Fibroblast of upper back skin (primary cell): ENCODE data around the gene ZMYND19.
"Not testable (repeated sequence)": the region's sequence is repeated elsewhere in the genome, so short reads cannot be mapped to it uniquely, and the experiment has no call there.

Experiments
- DNase-seq: peaks from one replicate; pipeline ENCODE4 v3.0.0-alpha.2; 2013

The ZMYND19 gene

GRCh38 chr9:137613738-137614523 lies 23.6 kb upstream of the ZMYND19 start:
- no peak for DNase-seq

GRCh38 chr9:137613259-137613658 lies 22.9 kb upstream of the ZMYND19 start:
- DNase-seq = no peak

GRCh38 chr9:137612741-137613142 lies 22.4 kb upstream of the ZMYND19 start:
- no peak for DNase-seq

- peak; percentile 63 for DNase-seq
Measured at GRCh38 chr9:137611623-137612609, 21.6 kb upstream of the ZMYND19 start.

- DNase-seq = no peak
Measured at GRCh38 chr9:137610944-137611343, 20.6 kb upstream of the ZMYND19 start.

- DNase-seq = no peak
Measured at GRCh38 chr9:137607141-137607857, 17.0 kb upstream of the ZMYND19 start.

GRCh38 chr9:137606734-137607138 lies 16.4 kb upstream of the ZMYND19 start:
- no peak for DNase-seq

- no peak for DNase-seq
Measured at GRCh38 chr9:137606005-137606621, 15.8 kb upstream of the ZMYND19 start.

GRCh38 chr9:137605121-137606004 lies 15.1 kb upstream of the ZMYND19 start, which contains the start of gene ARRDC1:
Gene ARRDC1 (plus strand): TSS chr9:137605686. CDS start chr9:137605718, 32 bp downstream.
- DNase-seq = peak; percentile 83

- no peak for DNase-seq
Measured at GRCh38 chr9:137604345-137605086, 14.2 kb upstream of the ZMYND19 start.

GRCh38 chr9:137603879-137604278 lies 13.6 kb upstream of the ZMYND19 start:
- no peak for DNase-seq

- no peak for DNase-seq
Measured at GRCh38 chr9:137602661-137603060, 12.3 kb upstream of the ZMYND19 start.

- no peak for DNase-seq
Measured at GRCh38 chr9:137598943-137599342, 8.6 kb upstream of the ZMYND19 start.

- not testable (repeated sequence) for DNase-seq
Measured at GRCh38 chr9:137596577-137596976, 6.3 kb upstream of the ZMYND19 start.

- DNase-seq = no peak
Measured at GRCh38 chr9:137593176-137593575, 2.9 kb upstream of the ZMYND19 start.

- DNase-seq = no peak
Measured at GRCh38 chr9:137592767-137593166, 2.5 kb upstream of the ZMYND19 start.

- no peak for DNase-seq
Measured at GRCh38 chr9:137590123-137590468, 216 bp downstream of the ZMYND19 start.

GRCh38 chr9:137589441-137590122 lies 730 bp downstream of the ZMYND19 start:
- no peak for DNase-seq

GRCh38 chr9:137588891-137589290 lies 1.4 kb downstream of the ZMYND19 start:
- DNase-seq = no peak

GRCh38 chr9:137588311-137588710 lies 2.0 kb downstream of the ZMYND19 start:
- DNase-seq = no peak
